Activated CD8-positive, alpha-beta memory T cell treated with anti-CD3 and anti-CD28 coated beads for 24 hours (primary cell): ENCODE results near the gene POTEC.
"Not testable (repeated sequence)": the region's sequence is repeated elsewhere in the genome, so short reads cannot be mapped to it uniquely, and the experiment has no call there.

Experiments used
- DNase-seq: peaks from one replicate; pipeline ENCODE4 v3.0.0-alpha.2; 2020

POTEC gene

GRCh38 chr18:14543446-14543964 lies at the start of gene POTEC:
TSS of gene POTEC (minus strand) at chr18:14543600. CDS start at chr18:14543146, 454 bp downstream.
- not testable (repeated sequence) for DNase-seq

- DNase-seq: no peak
Measured at GRCh38 chr18:14577971-14578370, 34.6 kb upstream of the POTEC start.

- not testable (repeated sequence) for DNase-seq
Measured at GRCh38 chr18:14559502-14559901, 16.1 kb upstream of the POTEC start.

- not testable (repeated sequence) for DNase-seq
Measured at GRCh38 chr18:14531659-14532058, 11.7 kb downstream of the POTEC start.

GRCh38 chr18:14510707-14511106 lies 32.7 kb downstream of the POTEC start:
- DNase-seq: not testable (repeated sequence)

- DNase-seq: not testable (repeated sequence)
Measured at GRCh38 chr18:14503691-14504090, 39.7 kb downstream of the POTEC start.

GRCh38 chr18:14501894-14502293 lies 41.5 kb downstream of the POTEC start:
- not testable (repeated sequence) for DNase-seq

GRCh38 chr18:14489256-14490014 lies 54.0 kb downstream of the POTEC start:
- DNase-seq: not testable (repeated sequence)

GRCh38 chr18:14488789-14489188 lies 54.6 kb downstream of the POTEC start:
- DNase-seq: not testable (repeated sequence)

GRCh38 chr18:14486926-14487580 lies 56.3 kb downstream of the POTEC start:
- DNase-seq: not testable (repeated sequence)

- not testable (repeated sequence) for DNase-seq
Measured at GRCh38 chr18:14479076-14479475, 64.3 kb downstream of the POTEC start.

- DNase-seq: not testable (repeated sequence)
Measured at GRCh38 chr18:14475520-14475919, 67.9 kb downstream of the POTEC start.

GRCh38 chr18:14474752-14475151 lies 68.6 kb downstream of the POTEC start:
- not testable (repeated sequence) for DNase-seq

- DNase-seq: not testable (repeated sequence)
Measured at GRCh38 chr18:14474007-14474720, 69.2 kb downstream of the POTEC start.

- not testable (repeated sequence) for DNase-seq
Measured at GRCh38 chr18:14473250-14474006, 70.0 kb downstream of the POTEC start.

- not testable (repeated sequence) for DNase-seq
Measured at GRCh38 chr18:14471286-14471685, 72.1 kb downstream of the POTEC start.

GRCh38 chr18:14470446-14470845 lies 73.0 kb downstream of the POTEC start:
- not testable (repeated sequence) for DNase-seq

GRCh38 chr18:14470046-14470445 lies 73.4 kb downstream of the POTEC start:
- not testable (repeated sequence) for DNase-seq

GRCh38 chr18:14465989-14466388 lies 77.4 kb downstream of the POTEC start:
- DNase-seq: not testable (repeated sequence)
